ENCODE results near the gene APBB1IP. TPM values are rescaled to one million over a fixed set of nuclear protein-coding genes. Genes with fewer than 3 reads are reported as not detected.
"Not testable (repeated sequence)": the region's sequence is repeated elsewhere in the genome, so short reads cannot be mapped to it uniquely, and the experiment has no call there.

APBB1IP gene
- total and polyA plus RNA-seq, 2 donors (not counting 3 experiments of a cell fraction or from before 2014, with no cell fraction given) = not detected

GRCh38 chr10:26606389-26606877 is 168.3 kb downstream of the APBB1IP start:
- H2AFZ ChIP-seq (ENCODE audit: low read depth, low read length); H3K4me2 ChIP-seq (ENCODE audit: insufficient read depth, low read length); H3K4me1 ChIP-seq (ENCODE audit: control insufficient read depth, extremely low read depth, insufficient read depth, low read length); H3K9me1 ChIP-seq (replicated peaks; ENCODE audit: control insufficient read depth, extremely low read depth, insufficient read depth, low read length); H3K9ac ChIP-seq (replicated peaks; ENCODE audit: extremely low read depth, insufficient read depth, low read length); dilution Hi-C loops (cut with MboI; ENCODE audit: extremely low pct_ligation_motif_present, low sequenced_read_pairs); H3K27me3 ChIP-seq (ENCODE audit: control insufficient read depth in 2 of 2, insufficient read depth in 2 of 2, low read length in 2 of 2); H3K79me2 ChIP-seq (ENCODE audit: control insufficient read depth, insufficient read depth, low read length); POLR2A ChIA-PET; H3K27ac ChIP-seq (ENCODE audit: insufficient read depth, low read depth, low read length); H3K9me3 ChIP-seq (replicated peaks; ENCODE audit: control insufficient read depth, insufficient read depth, low read length); H3K36me3 ChIP-seq (ENCODE audit: control insufficient read depth in 2 of 2, extremely low read depth in 1 of 2, insufficient read depth in 2 of 2, low read length in 2 of 2); H4K20me1 ChIP-seq (replicated peaks; ENCODE audit: control insufficient read depth, extremely low read depth, insufficient read depth, low read length); H3K4me3 ChIP-seq (replicated peaks in 1 of 3; ENCODE audit: insufficient read depth in 1 of 3, low read depth in 1 of 3, low read length in 3 of 3); BruUV-seq (replicated peaks): not testable (repeated sequence)
- peak; percentile 78 for FAIRE-seq
- intact Hi-C loops (cut with micrococcal nuclease) = loop anchor here (1.0 to 10.0 kb wide), 2 partner anchors 118 to 276 kb away; no protein-coding TSS in a partner anchor
- CTCF ChIA-PET = interaction anchor here (1.0 to 2.5 kb wide), 7 partner anchors 10 to 275 kb away, joined by 3 to 38 read pairs (median 4); no protein-coding TSS in a partner anchor
- TF ChIP-seq, protein P1, sequence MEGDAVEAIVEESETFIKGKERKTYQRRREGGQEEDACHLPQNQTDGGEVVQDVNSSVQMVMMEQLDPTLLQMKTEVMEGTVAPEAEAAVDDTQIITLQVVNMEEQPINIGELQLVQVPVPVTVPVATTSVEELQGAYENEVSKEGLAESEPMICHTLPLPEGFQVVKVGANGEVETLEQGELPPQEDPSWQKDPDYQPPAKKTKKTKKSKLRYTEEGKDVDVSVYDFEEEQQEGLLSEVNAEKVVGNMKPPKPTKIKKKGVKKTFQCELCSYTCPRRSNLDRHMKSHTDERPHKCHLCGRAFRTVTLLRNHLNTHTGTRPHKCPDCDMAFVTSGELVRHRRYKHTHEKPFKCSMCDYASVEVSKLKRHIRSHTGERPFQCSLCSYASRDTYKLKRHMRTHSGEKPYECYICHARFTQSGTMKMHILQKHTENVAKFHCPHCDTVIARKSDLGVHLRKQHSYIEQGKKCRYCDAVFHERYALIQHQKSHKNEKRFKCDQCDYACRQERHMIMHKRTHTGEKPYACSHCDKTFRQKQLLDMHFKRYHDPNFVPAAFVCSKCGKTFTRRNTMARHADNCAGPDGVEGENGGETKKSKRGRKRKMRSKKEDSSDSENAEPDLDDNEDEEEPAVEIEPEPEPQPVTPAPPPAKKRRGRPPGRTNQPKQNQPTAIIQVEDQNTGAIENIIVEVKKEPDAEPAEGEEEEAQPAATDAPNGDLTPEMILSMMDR (IDR thresholded peaks at IDR 0.05; ENCODE audit: extremely low read depth in 1 of 2, insufficient read depth in 1 of 2, low read depth in 1 of 2, low read length in 2 of 2) = peak; percentile 16 to 25
- DNase-seq (ENCODE audit: low read depth, low spot score) = peak; percentile 27

DNA sequence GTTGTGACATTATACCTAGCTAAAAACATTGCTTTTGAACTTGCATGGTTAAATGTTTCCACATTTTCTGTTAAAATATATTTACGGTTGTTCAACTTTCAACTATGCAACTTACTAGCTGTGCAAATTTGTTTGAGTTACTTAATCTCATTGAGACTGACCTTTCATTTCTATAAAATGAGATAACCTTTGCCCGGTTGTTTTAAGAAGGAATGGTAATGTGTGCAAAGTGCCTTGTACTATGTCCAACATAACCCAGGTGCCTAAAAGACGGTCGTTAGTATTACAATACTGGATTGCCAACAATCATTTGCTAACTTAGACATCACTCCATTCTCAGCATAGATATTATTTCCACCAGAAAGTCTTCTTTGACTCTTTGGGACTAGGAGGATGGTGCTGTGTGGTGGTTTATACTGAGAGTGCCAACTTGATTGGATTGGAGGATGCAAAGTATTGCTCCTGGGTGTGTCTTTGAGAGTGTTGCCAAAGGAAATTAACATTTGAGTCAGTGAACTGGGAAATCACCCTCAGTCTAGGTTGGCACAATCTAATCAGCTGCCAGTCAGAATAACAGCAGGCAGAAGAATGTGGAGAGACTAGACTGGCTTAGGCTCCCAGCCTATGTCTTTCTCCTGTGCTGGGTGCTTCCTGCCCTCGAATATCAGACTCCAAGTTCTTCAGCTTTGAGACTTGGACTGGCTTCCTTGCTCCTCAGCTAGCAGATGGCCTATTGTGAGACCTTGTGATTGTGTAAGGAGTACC is 174.2 kb downstream of the APBB1IP start:
- BruUV-seq (replicated peaks) = no TSS peak
- Histone ChIP-seq H3K9me3 (replicated peaks; ENCODE audit: control insufficient read depth, insufficient read depth, low read length) (no peaks in the 10 kb centered on the region), H2AFZ (ENCODE audit: low read depth, low read length) (no peak overlapping the region), H3K9ac (replicated peaks; ENCODE audit: extremely low read depth, insufficient read depth, low read length) (no peak overlapping the region), H3K79me2 (ENCODE audit: control insufficient read depth, insufficient read depth, low read length) (no peaks in the 10 kb centered on the region), H4K20me1 (replicated peaks; ENCODE audit: control insufficient read depth, extremely low read depth, insufficient read depth, low read length) (no peaks in the 10 kb centered on the region), H3K4me2 (ENCODE audit: insufficient read depth, low read length) (no peak overlapping the region), H3K36me3 (ENCODE audit: control insufficient read depth in 2 of 2, extremely low read depth in 1 of 2, insufficient read depth in 2 of 2, low read length in 2 of 2) (no peaks in the 10 kb centered on the region), H3K27ac (ENCODE audit: insufficient read depth, low read depth, low read length) (no peak overlapping the region), H3K4me3 (replicated peaks in 1 of 3; ENCODE audit: insufficient read depth in 1 of 3, low read depth in 1 of 3, low read length in 3 of 3) (no peak overlapping the region), H3K9me1 (replicated peaks; ENCODE audit: control insufficient read depth, extremely low read depth, insufficient read depth, low read length) (no peaks in the 10 kb centered on the region), H3K27me3 (ENCODE audit: control insufficient read depth in 2 of 2, insufficient read depth in 2 of 2, low read length in 2 of 2) (no peaks in the 10 kb centered on the region), H3K4me1 (ENCODE audit: control insufficient read depth, extremely low read depth, insufficient read depth, low read length) (no peaks in the 10 kb centered on the region)
- FAIRE-seq = no peak
- intact Hi-C loops (cut with micrococcal nuclease) = no loop called here
- CTCF ChIA-PET = interaction anchor here (0.7 kb wide), 2 partner anchors 11 to 47 kb away, joined by 3 read pairs; no protein-coding TSS in a partner anchor
- POLR2A ChIA-PET = no interaction called here
- dilution Hi-C loops (cut with MboI; ENCODE audit: extremely low pct_ligation_motif_present, low sequenced_read_pairs) = no loop called here
- TF ChIP-seq MYC (IDR thresholded peaks at IDR 0.05; ENCODE audit: low read depth, low read length) = no peak
- no peak for TF ChIP-seq FOS (IDR thresholded peaks at IDR 0.05; ENCODE audit: borderline replicate concordance, insufficient read depth, low read length)
- TF ChIP-seq EZH2 (IDR thresholded peaks at IDR 0.05; ENCODE audit: borderline replicate concordance, low read depth, low read length, severe bottlenecking) = no peak
- no peak for DNase-seq (ENCODE audit: low read depth, low spot score)

Small RNAs within 50 kb of the gene (small RNA-seq; reads per million reads assigned to genes)
- gene RNA5SP307 (ENCODE audit: insufficient read depth, insufficient read length, low read depth, low replicate concordance) = not detected

Other genes starting within 250 kb of the APBB1IP start
- gene GAD2, start 221.6 kb upstream of the APBB1IP start, total RNA-seq = not detected in 2 replicates
- gene GAD2, start 221.6 kb upstream of the APBB1IP start, polyA plus RNA-seq = not detected in 2 replicates